Tongue (tissue), 2 donors: Measurements from ENCODE around the gene SYCP2L. TPM values are rescaled to one million over a fixed set of nuclear protein-coding genes. Genes with fewer than 3 reads are reported as not detected.
"Not testable (repeated sequence)": the region's sequence is repeated elsewhere in the genome, so short reads cannot be mapped to it uniquely, and the experiment has no call there.

ENCODE experiments used
- DNase-seq: peaks from one replicate; pipeline ENCODE4 v3.0.0-alpha.2; 2015
- total RNA-seq: library from RNA; depleted of rRNA; stranded (reverse); fragments of >200 nt; gene quantifications from one replicate; pipeline ENCODE4 v1.2.3, GENCODE V29; 2014

The SYCP2L gene
- total RNA-seq: 1.5 TPM

DNA sequence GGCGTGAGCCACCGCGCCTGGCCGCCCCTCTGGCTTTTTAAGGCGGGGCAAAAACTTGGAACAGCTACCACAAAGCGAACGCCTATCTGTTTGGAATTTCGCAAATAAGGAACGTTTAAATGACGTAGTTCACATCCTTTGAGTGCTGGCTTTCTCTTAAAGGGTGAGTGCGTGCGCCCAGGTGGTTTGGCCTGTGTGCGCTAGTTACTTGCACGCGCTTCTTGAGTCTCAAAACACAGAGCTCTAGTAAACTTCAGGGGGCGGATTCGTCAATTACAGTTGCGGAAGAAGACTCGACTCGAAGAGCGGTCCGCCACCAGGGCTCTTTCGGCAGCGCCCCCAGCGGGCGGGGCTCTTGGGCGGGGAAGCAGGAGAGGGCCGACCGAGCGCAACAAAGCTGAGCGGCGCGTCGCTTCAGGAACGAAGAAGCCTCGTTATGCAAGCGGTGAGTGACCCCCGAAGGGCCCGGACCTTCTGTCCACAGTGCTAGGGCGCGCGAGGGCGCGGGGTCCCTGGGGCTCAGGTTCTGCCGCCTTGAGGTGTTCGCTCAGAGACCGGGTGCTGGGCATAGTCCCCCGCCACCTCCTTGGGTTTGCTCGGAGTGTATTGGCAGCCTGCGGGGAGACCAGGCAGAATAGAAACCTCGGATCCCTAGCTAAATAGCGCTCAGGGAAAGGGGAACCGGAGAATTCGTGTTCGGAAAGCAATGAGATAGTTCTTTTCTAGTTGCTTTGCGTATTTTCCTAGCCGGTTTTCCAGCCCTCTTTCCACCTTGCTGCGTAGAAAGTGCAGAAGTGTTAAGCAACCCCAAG, at the start of gene SYCP2L:
Gene SYCP2L, plus strand, starts transcription at position 362 of the 812 bp plus-strand sequence. Its CDS starts 75 bp downstream, at position 437.
- peak; percentile 70 for DNase-seq

DNA sequence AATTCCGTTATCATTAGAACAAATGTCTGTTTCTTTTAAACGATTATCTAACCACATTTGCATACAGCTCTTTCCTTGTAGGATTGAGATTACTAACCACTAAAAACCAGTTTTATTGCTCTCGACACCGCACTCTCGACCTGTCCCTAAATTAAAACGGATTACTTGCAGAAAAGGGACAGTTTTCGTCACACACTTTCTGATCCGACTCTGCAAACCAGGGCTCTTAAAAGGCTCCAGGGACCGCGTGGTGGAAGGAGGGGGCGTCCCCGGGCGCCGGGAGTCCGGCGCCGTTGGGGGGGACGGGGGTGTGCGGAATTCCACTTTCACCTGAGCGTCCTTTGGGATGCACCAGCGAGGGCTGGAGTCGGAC, 49.2 kb upstream of the SYCP2L start:
- no peak for DNase-seq

DNA sequence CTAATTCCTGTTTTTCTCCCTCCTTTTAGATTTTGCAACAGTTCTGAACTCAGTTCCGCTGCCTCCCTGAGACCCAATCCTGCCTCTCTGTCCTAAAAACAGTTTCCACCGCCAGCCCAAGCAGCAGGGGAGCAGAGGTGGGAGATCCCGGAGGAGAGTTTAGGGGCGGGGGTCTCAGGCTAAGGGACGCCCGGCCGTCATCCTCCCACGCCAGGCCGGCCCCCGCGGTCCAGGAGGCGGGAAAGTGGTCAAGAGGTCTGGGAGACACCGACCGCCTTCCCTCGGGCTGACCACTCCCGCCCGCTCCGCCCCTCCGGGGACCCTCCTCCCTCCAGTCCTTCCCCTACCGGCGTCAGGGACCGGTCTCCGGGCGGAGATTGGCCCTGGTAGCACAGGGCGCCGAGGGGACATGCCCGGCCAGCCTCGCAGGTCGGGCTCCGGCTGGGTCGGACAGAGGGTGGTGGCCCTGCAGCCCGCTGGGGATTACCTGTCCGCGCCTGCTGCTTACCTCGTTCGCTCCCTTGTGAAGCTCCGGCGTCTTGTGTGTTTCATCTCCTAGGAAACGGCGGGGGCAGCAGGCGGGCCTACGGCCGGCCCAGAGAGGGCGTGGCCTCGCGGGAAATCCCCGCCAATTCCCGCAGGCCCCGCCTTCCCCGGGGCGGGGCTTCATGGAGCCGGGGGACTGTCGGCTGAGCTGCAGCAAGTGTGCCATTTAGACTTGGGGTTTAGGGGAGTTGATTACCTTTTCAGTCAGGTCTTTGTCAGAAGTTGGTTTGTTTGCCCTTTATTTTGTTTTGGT, 48.7 kb upstream of the SYCP2L start, which contains the start of gene MAK:
Gene MAK, minus strand, starts transcription at position 545 of the 799 bp plus-strand sequence. CDS start 7,891 bp downstream, outside the sequence.
- peak; percentile 91 for DNase-seq

DNA sequence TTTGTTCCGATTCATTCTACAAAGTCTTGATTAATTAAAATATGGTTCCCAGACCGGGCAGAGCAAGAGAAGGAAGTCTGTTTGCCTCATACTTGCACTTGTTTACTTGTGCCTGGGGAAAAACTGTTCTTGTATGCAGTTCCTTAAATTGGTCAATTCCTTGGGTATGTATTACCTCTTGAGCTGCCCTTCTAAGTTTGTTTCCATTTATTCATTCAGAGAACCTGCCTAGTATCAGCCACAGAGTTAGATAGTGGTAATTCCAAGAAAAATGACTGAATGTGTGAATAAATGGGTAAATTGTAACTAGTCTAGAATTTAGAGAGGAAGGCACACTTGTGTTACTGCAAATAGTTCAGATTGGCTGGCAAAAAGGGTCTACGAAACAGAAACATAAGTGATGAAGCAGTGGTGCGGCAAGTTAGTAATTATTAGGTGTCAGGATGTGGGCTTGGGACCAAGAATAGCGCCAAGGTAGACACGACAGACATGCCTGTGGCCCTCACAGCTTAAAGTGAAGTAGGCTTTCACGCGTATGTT, 48.0 kb upstream of the SYCP2L start:
- no peak for DNase-seq

DNA sequence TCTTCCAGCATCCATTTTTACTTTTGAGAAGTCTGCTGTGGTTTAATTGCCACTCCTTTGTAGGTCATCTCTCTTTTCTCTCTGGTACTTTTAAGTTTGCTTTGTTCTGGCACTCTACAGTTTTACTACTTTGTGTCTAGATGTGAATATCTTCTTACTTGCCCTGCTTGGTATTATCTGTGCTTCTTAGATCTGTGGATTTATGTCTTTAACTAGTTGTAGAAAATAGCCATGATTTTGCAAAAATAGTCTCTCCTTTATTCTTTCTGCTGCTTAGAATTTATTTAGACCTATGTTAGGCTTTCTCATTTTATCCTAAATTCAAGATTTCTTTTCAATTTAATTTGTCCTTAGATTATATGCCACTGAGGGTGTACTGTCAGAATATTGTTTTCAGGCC, 43.3 kb upstream of the SYCP2L start:
- DNase-seq: no peak

DNA sequence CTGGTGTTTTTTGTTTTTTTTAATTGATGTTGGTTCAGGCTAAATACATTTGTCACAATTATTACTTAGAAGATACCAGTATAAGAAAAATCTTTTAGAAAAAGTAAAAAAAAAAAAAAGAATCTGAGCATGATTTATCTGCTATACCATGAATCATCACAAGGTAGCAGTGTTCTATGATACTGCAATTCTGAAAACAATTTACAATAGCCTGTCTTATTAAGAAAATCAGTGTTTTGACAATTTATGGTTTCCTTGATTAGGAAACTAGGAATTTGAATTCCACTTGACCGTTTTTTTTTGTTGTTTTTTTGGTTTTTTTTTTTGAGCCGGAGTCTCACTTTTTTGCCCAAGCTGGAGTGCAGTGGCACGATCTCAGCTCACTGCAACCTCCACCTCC, 39.2 kb upstream of the SYCP2L start:
- DNase-seq: no peak

DNA sequence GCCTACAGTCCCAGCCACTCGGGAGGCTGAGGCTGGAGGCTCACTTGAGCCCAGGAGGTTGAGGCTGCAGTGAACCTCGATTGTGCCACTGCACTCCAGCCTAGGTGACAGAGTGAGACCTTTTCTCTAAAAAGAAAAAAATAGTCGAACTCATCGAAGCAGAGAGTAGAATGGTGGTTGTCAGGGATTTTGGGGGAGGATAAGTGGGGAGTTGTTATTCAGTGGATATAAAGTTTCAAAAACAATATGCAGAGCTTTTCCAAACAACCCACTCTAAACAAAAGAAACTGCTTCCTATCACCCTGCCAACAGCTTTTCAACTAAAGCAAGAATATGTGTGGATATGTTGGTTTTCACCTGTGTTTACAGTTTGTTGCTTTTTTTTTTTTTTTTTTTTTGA, 37.0 kb upstream of the SYCP2L start:
- DNase-seq: no peak

DNA sequence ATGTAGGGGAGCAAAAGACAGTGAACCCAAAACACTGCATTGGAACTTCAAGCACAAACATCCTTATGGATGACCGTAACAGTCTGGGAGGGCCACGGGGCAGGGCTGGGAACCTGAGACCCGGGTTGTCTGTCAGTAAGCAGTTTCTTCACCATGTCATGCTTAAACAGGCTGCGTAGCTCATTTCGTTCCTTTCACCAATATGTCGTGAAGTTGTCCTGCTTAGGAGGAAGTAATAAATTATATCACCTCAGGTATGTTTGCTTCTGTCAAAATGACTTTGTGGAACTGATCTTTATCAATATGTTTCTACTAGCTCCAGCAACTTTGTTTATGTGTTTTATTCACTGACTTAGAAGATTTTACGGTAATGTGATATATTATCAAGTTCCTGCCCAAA, 36.1 kb upstream of the SYCP2L start:
- no peak for DNase-seq

DNA sequence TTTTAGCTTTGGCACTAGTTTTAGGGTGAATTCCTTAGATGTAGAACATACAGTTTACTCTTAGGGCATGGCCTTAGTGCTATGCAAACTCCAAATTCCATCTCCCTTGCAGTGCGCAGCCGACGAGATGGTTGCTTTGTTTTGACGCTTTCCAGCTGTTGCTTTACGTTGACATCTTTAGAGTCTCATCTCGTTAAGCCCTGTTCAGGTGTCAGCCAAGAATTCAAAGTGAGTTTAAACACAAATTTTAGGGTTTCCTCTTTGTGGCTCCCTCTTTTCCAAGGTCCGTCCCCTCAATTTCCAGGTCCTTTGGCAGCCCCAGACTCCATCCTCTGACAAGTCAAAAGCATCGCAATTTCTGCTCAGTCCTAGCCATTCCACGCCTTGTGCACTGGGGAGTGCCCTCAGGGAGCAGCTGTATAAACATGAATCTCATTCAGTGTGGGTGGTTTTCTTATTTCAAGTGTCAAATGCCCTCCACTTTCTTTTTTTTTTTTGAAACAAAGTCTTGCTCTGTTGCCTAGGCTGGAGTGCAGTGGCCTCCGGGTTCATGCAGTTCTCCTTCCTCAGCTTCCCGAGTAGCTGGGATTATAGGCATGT, 34.4 kb upstream of the SYCP2L start:
- no peak for DNase-seq

DNA sequence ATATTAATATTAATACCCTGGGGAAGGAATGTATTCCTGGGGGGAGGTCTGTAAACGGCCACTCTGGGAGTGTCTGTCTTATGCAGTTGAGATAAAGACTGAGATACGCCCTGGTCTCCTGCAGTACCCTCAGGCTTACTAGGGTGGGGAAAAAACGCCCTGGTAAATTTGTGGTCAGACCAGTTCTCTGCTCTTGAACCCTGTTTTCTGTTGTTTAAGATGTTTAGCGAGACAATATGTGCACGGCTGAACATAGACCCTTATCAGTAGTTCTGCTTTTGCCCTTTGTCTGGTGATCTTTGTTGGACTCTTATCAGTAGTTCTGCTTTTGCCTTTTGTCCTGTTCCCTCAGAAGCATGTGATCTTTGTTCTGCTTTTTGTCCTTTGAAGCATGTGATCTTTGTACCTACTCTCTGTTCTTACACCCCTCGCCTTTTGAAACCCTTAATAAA, 33.0 kb upstream of the SYCP2L start:
- DNase-seq: not testable (repeated sequence)

DNA sequence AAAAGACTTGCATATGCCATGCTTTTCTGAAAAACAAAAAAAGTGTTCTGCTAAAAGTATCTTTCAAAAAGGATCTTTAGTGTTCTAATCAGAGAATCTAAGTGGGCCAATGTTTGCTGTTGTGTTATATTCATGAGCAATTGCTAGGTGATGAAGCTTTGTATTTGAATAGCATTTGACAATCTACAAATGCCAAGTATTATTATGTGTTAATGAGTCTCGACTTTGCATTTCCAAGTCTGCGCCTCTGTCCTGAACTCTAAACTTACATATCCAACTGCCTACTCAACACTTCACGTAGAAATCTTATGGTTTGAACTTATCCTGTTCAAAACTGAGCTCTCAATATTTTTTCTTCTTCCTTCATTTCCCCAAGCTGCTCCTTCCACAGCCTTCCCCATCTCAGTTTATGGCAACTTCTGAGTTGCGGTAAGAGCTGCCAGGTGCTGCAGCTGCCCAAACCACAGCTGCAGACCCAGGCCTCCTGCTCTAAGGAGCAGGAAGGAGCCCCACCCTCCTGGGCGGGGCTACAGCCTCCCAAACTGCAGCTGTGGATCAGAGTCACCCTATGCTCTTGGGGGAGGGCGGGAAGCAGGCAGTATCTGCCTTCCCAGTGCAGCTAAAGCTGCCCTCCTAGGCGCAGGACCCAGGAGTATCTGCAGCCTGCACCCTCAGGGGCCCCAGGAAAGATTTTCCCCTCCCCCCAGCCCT, 31.8 kb upstream of the SYCP2L start:
- DNase-seq: peak; percentile 12

DNA sequence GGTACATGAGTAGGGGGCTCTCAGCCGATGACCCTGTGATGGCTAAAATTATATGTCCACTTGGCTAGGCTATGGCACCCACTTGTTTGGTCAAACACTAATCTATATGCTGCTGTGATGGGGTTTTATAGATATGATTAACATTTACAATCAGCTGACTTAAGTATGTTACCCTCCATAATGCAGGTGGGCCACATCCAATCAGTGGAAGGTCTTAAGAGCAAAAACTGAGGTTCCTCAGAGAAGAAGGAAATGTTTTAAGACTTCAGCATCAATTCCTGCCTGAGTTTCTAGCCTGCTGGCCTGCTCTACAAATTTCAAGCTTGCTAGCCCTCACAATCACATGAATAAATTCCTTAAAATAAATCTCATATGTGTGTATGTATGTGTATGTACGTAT, 29.6 kb upstream of the SYCP2L start:
- no peak for DNase-seq

DNA sequence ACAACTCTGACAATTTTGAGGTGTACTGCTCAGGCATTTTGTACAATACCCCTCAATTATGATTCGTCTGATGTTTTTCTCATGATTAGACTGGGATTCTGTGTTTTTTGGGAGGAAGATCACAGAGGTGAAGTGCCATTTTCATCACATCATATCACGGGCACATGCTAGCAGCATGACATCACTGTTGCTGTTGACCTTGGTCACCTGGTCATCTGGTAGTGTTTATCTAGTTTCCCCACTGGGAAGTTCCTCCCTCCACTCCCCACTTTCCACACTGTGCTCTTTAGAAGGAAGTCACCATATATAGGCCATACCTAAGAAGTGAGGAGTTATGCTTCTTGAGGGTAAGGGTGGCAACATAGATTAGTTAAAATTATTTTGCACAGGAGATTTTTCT, 25.8 kb upstream of the SYCP2L start:
- no peak for DNase-seq

DNA sequence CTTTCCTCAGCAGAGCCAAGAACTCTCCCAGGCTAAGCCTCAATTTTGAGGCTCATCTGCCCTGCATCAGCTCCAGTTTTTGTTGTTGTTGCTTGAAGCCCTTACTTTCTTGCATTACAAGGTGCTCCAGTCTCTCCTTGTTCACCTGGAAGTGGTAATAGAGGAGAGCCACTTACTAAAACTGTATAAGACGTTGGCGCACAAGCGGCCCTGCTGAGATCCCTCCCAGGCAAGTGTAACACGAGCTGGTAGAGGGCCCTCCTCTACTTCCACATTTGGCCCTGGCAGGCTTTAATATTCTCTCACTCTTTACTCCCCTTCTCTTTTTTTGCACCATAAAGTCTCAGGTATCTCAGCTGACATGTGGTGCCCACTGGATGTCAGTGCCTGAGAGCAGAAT, 24.5 kb upstream of the SYCP2L start:
- DNase-seq: no peak

DNA sequence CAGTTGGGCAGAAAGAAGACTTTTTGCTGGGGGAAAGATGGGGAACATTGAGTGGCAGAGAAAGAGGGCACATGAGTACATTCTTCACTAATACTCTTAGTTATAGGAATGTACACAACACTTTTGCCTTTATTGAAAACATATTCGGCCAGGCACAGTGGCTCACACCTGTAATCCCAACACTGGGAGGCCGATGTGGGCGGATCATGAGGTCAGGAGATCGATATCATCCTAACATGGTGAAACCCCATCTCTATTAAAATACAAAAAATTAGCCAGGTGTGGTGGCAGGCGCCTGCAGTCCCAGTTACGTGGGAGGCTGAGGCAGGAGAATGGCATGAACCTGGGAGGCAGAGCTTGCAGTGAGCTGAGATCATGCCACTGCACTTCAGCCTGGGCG, 23.8 kb upstream of the SYCP2L start:
- not testable (repeated sequence) for DNase-seq

DNA sequence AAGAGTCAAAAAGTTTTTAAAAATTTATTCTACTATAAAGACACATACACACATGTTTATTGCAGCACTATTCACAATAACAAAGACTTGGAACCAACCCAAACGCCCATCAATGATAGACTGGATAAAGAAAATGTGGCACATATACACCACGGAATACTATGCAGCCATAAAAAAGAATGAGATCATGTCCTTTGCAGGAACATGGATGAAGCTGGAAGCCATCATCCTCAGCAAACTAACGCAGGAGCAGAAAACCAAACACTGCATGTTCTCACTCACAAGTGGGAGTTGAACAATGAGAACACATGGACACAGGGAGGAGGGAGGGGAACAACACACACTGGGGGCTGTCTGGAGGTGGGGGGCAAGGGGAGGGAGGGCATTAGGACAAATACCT, 20.1 kb upstream of the SYCP2L start:
- DNase-seq: not testable (repeated sequence)

DNA sequence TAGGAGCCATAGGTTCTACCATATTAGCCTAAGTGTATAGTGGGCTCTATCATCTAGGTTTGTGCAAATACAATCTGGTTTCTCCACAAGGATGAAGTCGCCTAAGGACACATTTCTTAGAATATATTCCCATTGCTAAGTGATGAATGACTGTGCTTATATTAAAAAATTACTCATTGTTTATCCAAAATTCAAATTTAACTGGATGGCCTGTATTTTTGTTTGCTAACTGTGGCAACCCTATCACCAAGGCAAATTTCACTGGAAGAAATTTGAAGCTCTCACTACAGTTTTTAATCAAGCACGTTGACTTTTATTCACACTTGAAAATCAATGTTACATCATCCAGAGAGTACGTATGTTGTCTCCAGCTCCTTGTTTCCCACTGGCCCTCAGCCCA, 18.9 kb upstream of the SYCP2L start:
- no peak for DNase-seq

DNA sequence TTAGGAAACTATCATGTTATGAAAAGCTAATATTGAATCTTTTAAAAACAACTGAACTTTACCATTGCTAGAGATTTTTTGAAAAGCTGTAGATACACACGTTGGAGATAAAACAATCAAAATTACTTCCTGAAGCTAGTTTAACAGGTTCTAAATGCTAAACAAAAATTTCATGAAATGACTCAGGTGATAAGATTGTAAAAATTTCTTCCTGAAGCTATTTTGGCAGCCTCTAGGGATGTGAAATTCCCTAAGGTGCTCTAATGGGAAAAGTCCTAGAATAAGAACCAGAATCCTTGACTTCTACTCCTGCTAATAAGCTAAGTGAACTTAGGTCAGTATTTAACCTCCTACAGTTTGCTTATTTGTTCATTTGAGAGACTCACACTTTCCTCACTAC, 13.5 kb upstream of the SYCP2L start:
- DNase-seq: no peak

DNA sequence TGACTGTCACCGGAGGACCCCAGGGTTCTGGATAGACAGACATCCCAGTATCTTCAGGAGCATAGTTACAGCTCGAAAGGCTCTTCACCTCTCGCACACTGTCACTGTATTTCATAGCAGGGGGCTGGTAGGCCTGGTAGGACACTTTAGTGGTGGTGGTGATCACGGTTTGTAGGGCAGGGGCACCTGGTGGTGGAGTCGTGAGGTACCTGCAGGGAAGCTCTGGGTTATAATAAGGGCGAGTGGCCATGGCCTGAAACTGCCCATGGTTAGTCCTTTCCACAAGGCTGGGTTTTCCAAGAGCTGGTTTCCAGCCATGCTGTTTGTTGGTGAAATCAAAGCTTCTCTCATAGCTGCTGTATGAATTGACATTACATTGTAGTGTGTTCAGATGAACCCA, 12.6 kb upstream of the SYCP2L start:
- DNase-seq: no peak

DNA sequence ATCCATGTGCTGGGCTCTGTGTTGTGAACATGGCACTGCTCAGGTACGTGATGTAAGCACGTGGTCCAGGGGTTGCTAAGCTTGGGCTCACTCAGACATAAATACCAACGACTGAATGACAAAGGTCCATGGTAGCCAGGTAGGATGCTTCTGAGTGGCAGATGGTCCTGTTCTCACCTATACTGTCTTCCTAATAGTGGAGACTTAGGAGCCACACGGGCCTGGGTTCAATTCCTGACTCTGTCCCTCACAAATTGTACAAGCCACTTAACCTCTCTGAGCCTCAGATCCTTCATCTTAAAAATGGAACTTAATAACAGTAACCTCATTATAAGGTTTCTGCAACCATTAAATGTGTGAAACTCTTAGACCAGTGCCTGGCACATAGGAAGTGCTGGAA, 11.8 kb upstream of the SYCP2L start:
- DNase-seq: no peak

DNA sequence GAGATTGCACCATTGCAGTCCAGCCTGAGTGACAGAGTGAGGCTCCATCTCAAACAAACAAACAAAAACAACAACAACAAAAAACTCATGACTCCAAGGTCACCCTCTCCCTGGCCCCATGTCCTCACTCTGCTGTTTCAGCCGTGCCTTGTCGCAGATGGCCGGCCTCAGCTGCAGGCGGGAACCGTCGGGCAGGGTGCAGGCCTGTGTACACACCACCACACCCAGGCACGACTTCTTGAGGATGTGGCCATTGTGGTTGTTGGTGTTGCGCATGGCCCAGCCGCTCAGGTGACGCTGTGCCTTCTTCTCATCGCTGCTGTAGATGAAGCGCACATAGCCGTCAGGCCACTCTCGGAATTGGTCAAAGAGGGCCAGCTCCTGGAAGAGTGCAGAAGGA, 9.8 kb upstream of the SYCP2L start:
- no peak for DNase-seq

DNA sequence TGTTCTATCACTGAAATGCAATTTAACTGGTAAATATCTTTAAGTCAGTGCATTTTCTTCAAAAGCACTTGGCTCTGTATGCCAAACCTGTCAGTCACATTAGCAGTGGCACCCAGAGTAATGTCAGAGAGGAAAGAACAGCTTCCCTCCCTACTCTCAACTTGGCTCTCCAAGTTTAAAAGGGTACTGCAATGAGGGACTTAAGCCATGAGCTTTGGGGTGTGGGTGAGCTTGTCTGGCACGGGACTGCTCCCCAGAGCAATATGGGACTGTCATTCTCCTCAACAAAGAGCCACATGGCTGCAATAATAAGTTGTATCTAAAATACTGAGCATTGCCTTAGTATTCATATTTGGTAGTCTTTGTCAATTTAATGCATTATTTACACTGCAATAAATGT, 9.0 kb upstream of the SYCP2L start:
- no peak for DNase-seq
